Vagina (tissue), 2 donors: ENCODE data around the gene CAV1.

Experiments used
- CTCF ChIP-seq, 3 experiments: fragments of 450-650 bp in 2 of 3; fragments of 200-600 bp in 1 of 3; sonication (generic) in 1 of 3; IDR thresholded peaks; one replicate each; pipeline ENCODE4 v1.5.1; 2017 to 2019; ENCODE audit warnings: antibody characterized with exemption in 3 of 3, mild to moderate bottlenecking in 2 of 3, moderate library complexity in 2 of 3
- POLR2A ChIP-seq, 2 donors: fragments of 450-650 bp; IDR thresholded peaks; one replicate each; pipeline ENCODE4 v1.6.1; 2017; ENCODE audit warnings: antibody characterized with exemption in 2 of 2, mild to moderate bottlenecking in 2 of 2, moderate library complexity in 2 of 2
- POLR2AphosphoS5 ChIP-seq, 2 donors: sonication (generic); formaldehyde crosslinking; IDR thresholded peaks; one replicate each; pipeline ENCODE4 v1.9.0; 2017; ENCODE audit warnings: antibody characterized with exemption in 2 of 2, mild to moderate bottlenecking in 2 of 2, low read depth in 1 of 2; ENCODE audit not compliant: insufficient read depth in 1 of 2

- no peak for TF ChIP-seq CTCF (IDR thresholded peaks at IDR 0.05)
- TF ChIP-seq POLR2AphosphoS5 (IDR thresholded peaks at IDR 0.05; ENCODE audit: insufficient read depth in 1 of 2, low read depth in 1 of 2): no peak
- TF ChIP-seq POLR2A (IDR thresholded peaks at IDR 0.05): no peak
Measured at GRCh38 chr7:116588225-116588624, 63.4 kb downstream of the CAV1 start.
